ENCODE results near the gene CPEB4.

The CPEB4 gene

GRCh38 chr5:173858670-173859407, 29.3 kb upstream of the CPEB4 start:
- no peak for DNase-seq (ENCODE audit: low read depth in 2 of 2)

GRCh38 chr5:173859408-173860159, 28.6 kb upstream of the CPEB4 start:
- DNase-seq (ENCODE audit: low read depth in 2 of 2): no peak

GRCh38 chr5:173862047-173862477, 26.1 kb upstream of the CPEB4 start:
- DNase-seq (ENCODE audit: low read depth in 2 of 2): no peak

- DNase-seq (ENCODE audit: low read depth in 2 of 2): no peak
Observed at GRCh38 chr5:173863359-173863758, 24.8 kb upstream of the CPEB4 start.

GRCh38 chr5:173864126-173865050, 23.8 kb upstream of the CPEB4 start:
- no peak for DNase-seq (ENCODE audit: low read depth in 2 of 2)

- DNase-seq (ENCODE audit: low read depth in 2 of 2): no peak
Observed at GRCh38 chr5:173866243-173866857, 21.8 kb upstream of the CPEB4 start.

- no peak for DNase-seq (ENCODE audit: low read depth in 2 of 2)
Observed at GRCh38 chr5:173866858-173867679, 21.1 kb upstream of the CPEB4 start.

- DNase-seq (ENCODE audit: low read depth in 2 of 2): no peak
Observed at GRCh38 chr5:173868096-173868880, 19.9 kb upstream of the CPEB4 start.

GRCh38 chr5:173869316-173869715, 18.8 kb upstream of the CPEB4 start:
- DNase-seq (ENCODE audit: low read depth in 2 of 2): no peak

- no peak for DNase-seq (ENCODE audit: low read depth in 2 of 2)
Observed at GRCh38 chr5:173872957-173873305, 15.2 kb upstream of the CPEB4 start.

GRCh38 chr5:173873306-173873922, 14.7 kb upstream of the CPEB4 start:
- no peak for DNase-seq (ENCODE audit: low read depth in 2 of 2)

GRCh38 chr5:173875189-173875588, 13.0 kb upstream of the CPEB4 start:
- DNase-seq (ENCODE audit: low read depth in 2 of 2): no peak

GRCh38 chr5:173878224-173878967, 9.8 kb upstream of the CPEB4 start:
- no peak for DNase-seq (ENCODE audit: low read depth in 2 of 2)

- no peak for DNase-seq (ENCODE audit: low read depth in 2 of 2)
Observed at GRCh38 chr5:173880306-173880985, 7.7 kb upstream of the CPEB4 start.

- DNase-seq (ENCODE audit: low read depth in 2 of 2): no peak
Observed at GRCh38 chr5:173881811-173882575, 6.2 kb upstream of the CPEB4 start.

- no peak for DNase-seq (ENCODE audit: low read depth in 2 of 2)
Observed at GRCh38 chr5:173882632-173883031, 5.5 kb upstream of the CPEB4 start.

GRCh38 chr5:173883347-173883924, 4.7 kb upstream of the CPEB4 start:
- DNase-seq (ENCODE audit: low read depth in 2 of 2): no peak
